Mesothelial cell of epicardium (in vitro differentiated cells): Measurements from ENCODE around the gene ZFAND6. TPM values are rescaled to one million over a fixed set of nuclear protein-coding genes. Genes with fewer than 3 reads are reported as not detected.
"Not testable (repeated sequence)": the region's sequence is repeated elsewhere in the genome, so short reads cannot be mapped to it uniquely, and the experiment has no call there.

Experiments
- DNase-seq, 2 experiments: peaks; one replicate each; pipeline ENCODE4 v3.0.0; 2021; ENCODE audit warnings: low spot score in 2 of 2; ENCODE audit not compliant: unreplicated experiment in 2 of 2
- H3K27ac Mint-ChIP-seq: 2 replicates; pipeline ENCODE4 v1.8.0; 2021; ENCODE audit warnings: mixed read lengths
- H3K27me3 Mint-ChIP-seq: 2 replicates; pipeline ENCODE4 v1.8.0; 2021; ENCODE audit warnings: low read depth, mixed read lengths
- H3K36me3 Mint-ChIP-seq: 2 replicates; pipeline ENCODE4 v1.8.0; 2021; ENCODE audit warnings: mixed read lengths
- H3K4me1 Mint-ChIP-seq: 2 replicates; pipeline ENCODE4 v1.8.0; 2021; ENCODE audit warnings: mixed read lengths
- H3K4me3 Mint-ChIP-seq: 2 replicates; pipeline ENCODE4 v1.8.0; 2021; ENCODE audit warnings: mild to moderate bottlenecking, moderate library complexity, mixed read lengths
- H3K9me3 Mint-ChIP-seq: 2 replicates; pipeline ENCODE4 v1.8.0; 2021; ENCODE audit warnings: mixed read lengths
- total RNA-seq: library from RNA; stranded (reverse); gene quantifications from 3 replicates; pipeline ENCODE4 v1.2.1, GENCODE V29; 2021
- TF ChIP-seq, protein P1 (sequence below): fragments of 200-600 bp; sonication (generic); IDR thresholded peaks from one replicate; pipeline ENCODE4 v1.5.0; 2021; ENCODE audit warnings: antibody characterized with exemption; ENCODE audit not compliant: unreplicated experiment

ZFAND6 gene
- total RNA-seq, 1 donor from 2014 or later, result 88.8 TPM

DNA sequence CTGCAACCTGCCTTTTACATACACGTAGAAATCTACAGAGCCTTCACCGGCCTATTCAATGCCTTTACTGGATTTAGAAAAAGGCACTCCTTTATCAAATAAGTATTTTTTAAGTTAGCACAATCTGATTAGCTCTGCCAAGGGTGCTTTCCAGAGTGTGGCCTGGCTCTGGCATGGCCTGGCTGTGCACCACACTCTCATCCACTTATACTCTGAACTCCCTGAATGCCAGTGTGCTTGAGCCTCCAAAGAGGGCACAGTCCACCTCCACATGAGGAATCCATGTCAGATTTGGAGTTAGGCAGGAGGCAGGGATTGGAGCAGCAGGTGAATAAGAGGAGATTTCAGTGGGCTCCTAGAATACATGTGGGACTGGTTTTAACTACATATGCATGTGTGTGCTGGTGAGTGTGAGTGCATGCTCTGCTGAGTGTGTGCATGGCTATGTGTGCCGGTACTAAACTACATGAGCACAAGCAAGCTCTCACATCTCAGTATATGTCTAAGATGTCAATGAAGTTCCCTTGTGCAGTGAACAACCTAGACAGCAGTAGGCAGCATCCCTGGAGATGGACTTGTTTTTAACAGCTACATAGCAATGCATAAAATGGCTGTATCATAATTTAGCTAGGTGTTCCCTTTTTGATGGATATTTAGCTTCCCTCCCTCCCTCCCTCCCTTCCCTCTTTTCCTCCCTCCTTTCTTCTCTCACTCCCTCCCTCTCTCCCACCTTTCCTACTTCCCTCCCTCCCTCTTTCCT lies 17.8 kb upstream of the ZFAND6 start:
- no peaks in the 10 kb centered on the region for H3K4me1 Mint-ChIP-seq
- H3K9me3 Mint-ChIP-seq, result no peaks in the 10 kb centered on the region
- peaks cover 2% of the 10 kb centered on the region for H3K27me3 Mint-ChIP-seq
- H3K27ac Mint-ChIP-seq, result no peak overlapping the region
- no peaks in the 10 kb centered on the region for H3K36me3 Mint-ChIP-seq
- DNase-seq, result no peak
- TF ChIP-seq, protein P1, sequence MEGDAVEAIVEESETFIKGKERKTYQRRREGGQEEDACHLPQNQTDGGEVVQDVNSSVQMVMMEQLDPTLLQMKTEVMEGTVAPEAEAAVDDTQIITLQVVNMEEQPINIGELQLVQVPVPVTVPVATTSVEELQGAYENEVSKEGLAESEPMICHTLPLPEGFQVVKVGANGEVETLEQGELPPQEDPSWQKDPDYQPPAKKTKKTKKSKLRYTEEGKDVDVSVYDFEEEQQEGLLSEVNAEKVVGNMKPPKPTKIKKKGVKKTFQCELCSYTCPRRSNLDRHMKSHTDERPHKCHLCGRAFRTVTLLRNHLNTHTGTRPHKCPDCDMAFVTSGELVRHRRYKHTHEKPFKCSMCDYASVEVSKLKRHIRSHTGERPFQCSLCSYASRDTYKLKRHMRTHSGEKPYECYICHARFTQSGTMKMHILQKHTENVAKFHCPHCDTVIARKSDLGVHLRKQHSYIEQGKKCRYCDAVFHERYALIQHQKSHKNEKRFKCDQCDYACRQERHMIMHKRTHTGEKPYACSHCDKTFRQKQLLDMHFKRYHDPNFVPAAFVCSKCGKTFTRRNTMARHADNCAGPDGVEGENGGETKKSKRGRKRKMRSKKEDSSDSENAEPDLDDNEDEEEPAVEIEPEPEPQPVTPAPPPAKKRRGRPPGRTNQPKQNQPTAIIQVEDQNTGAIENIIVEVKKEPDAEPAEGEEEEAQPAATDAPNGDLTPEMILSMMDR, result no peak
- H3K4me3 Mint-ChIP-seq, result no peak overlapping the region

DNA sequence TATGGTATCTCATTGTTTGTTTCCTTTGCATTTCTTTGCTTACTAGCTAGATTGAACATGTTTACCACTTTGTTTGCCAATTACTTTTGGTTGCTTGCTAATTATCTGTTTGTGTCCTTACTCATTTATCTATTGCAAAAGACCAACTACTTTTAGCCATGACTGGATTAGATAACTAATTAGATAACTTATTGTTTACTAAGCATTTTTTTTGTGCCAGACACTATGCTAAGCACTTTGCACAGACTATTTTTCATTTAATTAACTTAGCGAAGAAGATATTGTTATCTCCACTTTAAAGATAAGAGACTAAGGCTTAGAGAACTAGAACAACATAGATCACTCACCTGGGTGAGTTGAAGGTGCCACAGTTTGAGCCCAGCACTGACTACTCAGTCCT lies 16.9 kb upstream of the ZFAND6 start:
- peaks cover 2% of the 10 kb centered on the region for H3K27me3 Mint-ChIP-seq
- no peaks in the 10 kb centered on the region for H3K4me1 Mint-ChIP-seq
- no peak overlapping the region for H3K27ac Mint-ChIP-seq
- no peaks in the 10 kb centered on the region for H3K9me3 Mint-ChIP-seq
- H3K4me3 Mint-ChIP-seq, result no peak overlapping the region
- no peak for DNase-seq
- TF ChIP-seq, protein P1, result no peak
- H3K36me3 Mint-ChIP-seq, result no peaks in the 10 kb centered on the region

DNA sequence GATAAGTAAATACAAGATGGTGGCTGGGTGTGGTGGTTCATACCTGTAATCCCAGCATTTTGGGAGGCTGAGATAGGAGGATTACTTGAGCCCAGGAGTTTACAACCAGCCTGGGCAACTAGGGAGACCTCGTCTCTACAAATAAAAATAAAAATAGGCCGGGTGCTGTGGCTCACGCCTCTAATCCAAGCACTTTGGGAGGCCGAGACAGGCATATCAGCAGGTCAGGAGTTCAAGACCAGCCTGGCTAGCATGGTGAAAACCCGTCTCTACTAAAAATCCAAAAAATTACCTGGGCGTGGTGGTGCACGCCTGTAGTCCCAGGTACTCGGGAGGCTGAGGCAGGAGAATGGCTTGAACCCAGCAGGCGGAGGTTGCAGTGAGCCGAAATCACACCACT lies 14.3 kb upstream of the ZFAND6 start:
- not testable (repeated sequence) for H3K27me3 Mint-ChIP-seq, DNase-seq, H3K36me3 Mint-ChIP-seq, H3K9me3 Mint-ChIP-seq, H3K27ac Mint-ChIP-seq, H3K4me3 Mint-ChIP-seq, H3K4me1 Mint-ChIP-seq

DNA sequence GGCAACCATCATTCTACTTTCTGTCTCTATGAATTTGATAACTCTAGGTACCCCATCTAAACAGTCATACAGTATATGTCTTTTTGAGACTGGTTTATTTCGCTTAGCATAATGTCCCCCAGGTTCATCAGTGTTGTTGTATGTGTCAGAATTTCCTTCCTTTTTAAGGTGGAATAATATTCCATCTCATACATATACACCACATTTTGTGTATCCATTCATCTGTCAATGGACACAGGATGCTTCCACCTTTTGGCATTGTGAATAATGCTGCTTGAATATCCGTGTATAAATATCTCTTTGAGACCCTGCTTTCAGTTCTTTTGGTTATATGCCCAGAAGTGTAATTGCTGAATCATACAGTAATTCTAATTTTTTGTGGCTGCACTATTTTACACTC lies 10.4 kb upstream of the ZFAND6 start:
- Mint-ChIP-seq H3K4me1 (peaks cover 4% of the 10 kb centered on the region), H3K36me3 (no peaks in the 10 kb centered on the region), H3K27me3 (no peaks in the 10 kb centered on the region), H3K27ac (no peak overlapping the region), H3K4me3 (no peak overlapping the region), H3K9me3 (no peaks in the 10 kb centered on the region)
- TF ChIP-seq, protein P1, result no peak
- DNase-seq, result no peak

DNA sequence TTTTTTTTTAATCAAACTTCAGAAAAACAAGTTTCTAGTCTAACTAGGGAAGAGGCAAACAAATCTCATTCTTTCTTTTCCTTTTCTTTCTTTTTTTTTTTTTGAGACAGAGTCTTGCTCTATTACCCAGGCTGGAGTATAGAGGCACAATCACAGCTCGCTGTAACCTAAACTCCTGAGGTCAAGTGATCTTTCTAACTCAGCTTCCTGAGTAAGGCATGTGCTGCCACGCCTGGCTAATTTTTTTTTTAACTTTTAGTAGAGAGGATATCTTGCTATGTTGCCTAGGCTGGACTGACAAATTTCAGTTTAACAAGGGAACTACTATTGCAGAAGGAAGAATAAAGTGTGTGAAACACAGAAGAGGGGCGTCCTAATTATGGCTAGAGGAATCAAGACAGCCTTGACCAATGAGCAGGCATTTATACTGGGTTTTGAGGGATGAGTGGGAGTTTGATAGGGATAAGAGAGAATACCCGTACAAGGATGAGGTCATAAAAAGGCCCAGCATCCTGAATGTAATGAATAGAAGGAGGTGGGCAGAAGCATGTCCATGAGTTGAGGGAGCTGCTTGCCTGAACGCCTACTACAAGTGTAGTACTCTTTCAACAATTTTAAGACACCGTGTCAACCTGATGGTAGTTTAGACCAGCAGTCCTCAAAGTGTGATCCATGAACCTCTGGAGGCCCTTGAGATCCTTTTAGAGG lies 6.7 kb upstream of the ZFAND6 start:
- Mint-ChIP-seq H3K9me3 (no peaks in the 10 kb centered on the region), H3K27me3 (peaks cover 6% of the 10 kb centered on the region), H3K36me3 (no peaks in the 10 kb centered on the region), H3K4me3 (no peak overlapping the region), H3K27ac (no peak overlapping the region), H3K4me1 (peaks cover 12% of the 10 kb centered on the region)
- no peak for DNase-seq
- TF ChIP-seq, protein P1, result no peak

DNA sequence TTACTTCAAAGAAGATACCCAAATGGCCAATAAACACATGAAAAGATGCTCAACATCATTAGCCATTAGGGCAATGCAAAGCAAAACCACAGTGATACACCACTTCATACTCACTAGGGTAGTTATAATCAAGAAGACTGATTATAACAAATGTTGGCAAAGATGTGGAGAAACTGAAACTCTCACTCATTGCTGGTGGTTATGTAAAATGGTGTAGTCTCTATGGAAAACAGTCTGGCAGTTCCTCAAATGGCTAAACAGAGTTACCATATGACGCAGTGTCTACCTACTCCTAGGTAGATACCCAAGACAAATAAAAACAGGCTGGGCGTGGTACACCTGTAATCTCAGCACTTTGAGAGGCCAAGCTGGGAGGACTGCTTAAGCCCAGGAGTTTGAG lies 3.5 kb upstream of the ZFAND6 start:
- TF ChIP-seq, protein P1, result no peak
- Mint-ChIP-seq H3K9me3 (no peaks in the 10 kb centered on the region), H3K4me3 (no peak overlapping the region), H3K27me3 (peaks cover 12% of the 10 kb centered on the region), H3K4me1 (peaks cover 20% of the 10 kb centered on the region), H3K27ac (no peak overlapping the region), H3K36me3 (no peaks in the 10 kb centered on the region)
- DNase-seq, result no peak
